ENCODE data around the gene STKLD1.
"Not testable (repeated sequence)": the region's sequence is repeated elsewhere in the genome, so short reads cannot be mapped to it uniquely, and the experiment has no call there.

STKLD1 gene

GRCh38 chr9:133366435-133366834 is 9.7 kb upstream of the STKLD1 start:
- no peak for DNase-seq

GRCh38 chr9:133367221-133367620 is 8.9 kb upstream of the STKLD1 start:
- DNase-seq: no peak

- DNase-seq: no peak
Measured at GRCh38 chr9:133367778-133368177, 8.4 kb upstream of the STKLD1 start.

- DNase-seq: no peak
Measured at GRCh38 chr9:133368249-133368881, 7.8 kb upstream of the STKLD1 start.

GRCh38 chr9:133369422-133369821 is 6.7 kb upstream of the STKLD1 start:
- DNase-seq: no peak

GRCh38 chr9:133369933-133370332 is 6.2 kb upstream of the STKLD1 start:
- DNase-seq: no peak

GRCh38 chr9:133370685-133371084 is 5.5 kb upstream of the STKLD1 start:
- no peak for DNase-seq

GRCh38 chr9:133371261-133371711 is 4.9 kb upstream of the STKLD1 start:
- no peak for DNase-seq

GRCh38 chr9:133372144-133372543 is 4.0 kb upstream of the STKLD1 start:
- no peak for DNase-seq

- no peak for DNase-seq
Measured at GRCh38 chr9:133374612-133375115, 1.5 kb upstream of the STKLD1 start.

- DNase-seq: no peak
Measured at GRCh38 chr9:133375116-133375723, 946 bp upstream of the STKLD1 start.

- not testable (repeated sequence) for DNase-seq
Measured at GRCh38 chr9:133377280-133377679, 1.1 kb downstream of the STKLD1 start.

GRCh38 chr9:133377721-133378216 is 1.6 kb downstream of the STKLD1 start:
- no peak for DNase-seq

GRCh38 chr9:133378408-133378962 is 2.3 kb downstream of the STKLD1 start:
- no peak for DNase-seq

- DNase-seq: no peak
Measured at GRCh38 chr9:133379153-133380086, 3.3 kb downstream of the STKLD1 start.

- no peak for DNase-seq
Measured at GRCh38 chr9:133380734-133381133, 4.6 kb downstream of the STKLD1 start.

GRCh38 chr9:133382507-133383141 is 6.5 kb downstream of the STKLD1 start:
- DNase-seq: no peak

GRCh38 chr9:133383438-133383837 is 7.3 kb downstream of the STKLD1 start:
- no peak for DNase-seq

GRCh38 chr9:133384736-133385321 is 8.7 kb downstream of the STKLD1 start:
- DNase-seq: no peak

GRCh38 chr9:133385452-133385851 is 9.3 kb downstream of the STKLD1 start:
- no peak for DNase-seq

GRCh38 chr9:133386338-133386737 is 10.2 kb downstream of the STKLD1 start:
- DNase-seq: no peak

- no peak for DNase-seq
Measured at GRCh38 chr9:133387680-133388079, 11.5 kb downstream of the STKLD1 start.

Data from NCI-H226 (cell line).